Fibroblast of skin of right quadriceps (primary cell): ENCODE results near the gene SLC15A3.

Experiments used
- DNase-seq: peaks from one replicate; pipeline ENCODE4 v3.0.0-alpha.2; 2013

Gene SLC15A3

GRCh38 chr11:60944490-60945294, 7.3 kb downstream of the SLC15A3 start:
- no peak for DNase-seq

- DNase-seq = no peak
Observed at GRCh38 chr11:60942970-60943565, 8.9 kb downstream of the SLC15A3 start.

GRCh38 chr11:60942219-60942618, 9.8 kb downstream of the SLC15A3 start:
- DNase-seq = no peak

GRCh38 chr11:60941371-60942119, 10.4 kb downstream of the SLC15A3 start:
- DNase-seq = no peak

GRCh38 chr11:60939855-60940254, 12.1 kb downstream of the SLC15A3 start:
- no peak for DNase-seq

GRCh38 chr11:60939301-60939700, 12.7 kb downstream of the SLC15A3 start:
- DNase-seq = no peak

- no peak for DNase-seq
Observed at GRCh38 chr11:60938500-60938899, 13.5 kb downstream of the SLC15A3 start.

GRCh38 chr11:60937811-60938210, 14.2 kb downstream of the SLC15A3 start:
- no peak for DNase-seq

- no peak for DNase-seq
Observed at GRCh38 chr11:60937144-60937527, 14.8 kb downstream of the SLC15A3 start.

GRCh38 chr11:60936467-60937143, 15.4 kb downstream of the SLC15A3 start:
- no peak for DNase-seq

- no peak for DNase-seq
Observed at GRCh38 chr11:60935676-60936442, 16.1 kb downstream of the SLC15A3 start.

- DNase-seq = no peak
Observed at GRCh38 chr11:60934790-60935605, 17.0 kb downstream of the SLC15A3 start.

- DNase-seq = no peak
Observed at GRCh38 chr11:60934124-60934789, 17.7 kb downstream of the SLC15A3 start.

- DNase-seq = no peak
Observed at GRCh38 chr11:60933416-60934123, 18.4 kb downstream of the SLC15A3 start.

- DNase-seq = no peak
Observed at GRCh38 chr11:60932605-60933356, 19.2 kb downstream of the SLC15A3 start.

GRCh38 chr11:60931917-60932316, 20.1 kb downstream of the SLC15A3 start:
- no peak for DNase-seq

- DNase-seq = no peak
Observed at GRCh38 chr11:60930394-60930793, 21.6 kb downstream of the SLC15A3 start.

GRCh38 chr11:60929764-60930163, 22.2 kb downstream of the SLC15A3 start:
- no peak for DNase-seq

GRCh38 chr11:60928563-60929001, 23.4 kb downstream of the SLC15A3 start:
- DNase-seq = no peak
